Astrocyte (in vitro differentiated cells and primary cell): ENCODE results near the gene HSD17B4. TPM values are rescaled to one million over a fixed set of nuclear protein-coding genes. Genes with fewer than 3 reads are reported as not detected.
"Not testable (repeated sequence)": the region's sequence is repeated elsewhere in the genome, so short reads cannot be mapped to it uniquely, and the experiment has no call there.

Source experiments
- DNase-seq: peaks from one replicate; pipeline ENCODE4 v3.0.0-alpha.2; 2010; ENCODE audit warnings: low read depth
- FAIRE-seq: peaks from 2 replicates; lab custom pipeline; 2011; peaks lifted over from hg19 to GRCh38; lab: Jason Lieb, UNC
- H2AFZ ChIP-seq: 2 replicates; pipeline ENCODE4 v1.6.0; 2012; ENCODE audit warnings: low read depth, low read length, inconsistent platforms
- H3K27ac ChIP-seq: 2 replicates; pipeline ENCODE4 v1.5.1; 2011; ENCODE audit warnings: low read depth, low read length, inconsistent platforms
- H3K27me3 ChIP-seq: 2 replicates; pipeline ENCODE4 v1.6.0; 2011; ENCODE audit warnings: low read length, inconsistent platforms; ENCODE audit not compliant: insufficient read depth
- H3K36me3 ChIP-seq: 2 replicates; pipeline ENCODE4 v1.5.1; 2011; ENCODE audit warnings: low read length, inconsistent platforms; ENCODE audit not compliant: insufficient read depth
- H3K4me1 ChIP-seq: 2 replicates; pipeline ENCODE4 v1.5.1; 2011; ENCODE audit warnings: low read length, inconsistent platforms; ENCODE audit not compliant: insufficient read depth
- H3K4me2 ChIP-seq: 2 replicates; pipeline ENCODE4 v1.6.0; 2012; ENCODE audit warnings: low read length, inconsistent platforms
- H3K4me3 ChIP-seq: 2 replicates; pipeline ENCODE4 v1.5.1; 2011; ENCODE audit warnings: low read depth, mild to moderate bottlenecking, low read length, inconsistent platforms; ENCODE audit not compliant: insufficient read depth
- H3K79me2 ChIP-seq: 2 replicates; pipeline ENCODE4 v1.6.0; 2012; ENCODE audit warnings: mild to moderate bottlenecking, low read length, inconsistent platforms; ENCODE audit not compliant: insufficient read depth
- H3K9ac ChIP-seq: 2 replicates; pipeline ENCODE4 v1.6.0; 2012; ENCODE audit warnings: mild to moderate bottlenecking, low read length, inconsistent platforms
- H3K9me3 ChIP-seq: 2 replicates; pipeline ENCODE4 v1.5.1; 2012; ENCODE audit warnings: low read depth, mild to moderate bottlenecking, low read length, inconsistent platforms; ENCODE audit not compliant: insufficient read depth
- H4K20me1 ChIP-seq: 2 replicates; pipeline ENCODE4 v1.6.0; 2012; ENCODE audit warnings: low read length, inconsistent platforms; ENCODE audit not compliant: insufficient read depth
- H3K27ac Mint-ChIP-seq: one replicate; pipeline ENCODE4 v1.8.0; 2021; ENCODE audit warnings: mild to moderate bottlenecking, mixed read lengths; ENCODE audit not compliant: unreplicated experiment
- H3K27me3 Mint-ChIP-seq: one replicate; pipeline ENCODE4 v1.8.0; 2021; ENCODE audit warnings: low read depth, mixed read lengths; ENCODE audit not compliant: unreplicated experiment
- H3K36me3 Mint-ChIP-seq: one replicate; pipeline ENCODE4 v1.8.0; 2021; ENCODE audit warnings: low read depth, mixed read lengths; ENCODE audit not compliant: unreplicated experiment
- H3K4me1 Mint-ChIP-seq: one replicate; pipeline ENCODE4 v1.8.0; 2021; ENCODE audit warnings: low read depth, mixed read lengths; ENCODE audit not compliant: unreplicated experiment
- H3K4me3 Mint-ChIP-seq: one replicate; pipeline ENCODE4 v1.8.0; 2021; ENCODE audit warnings: mild to moderate bottlenecking, moderate library complexity, mixed read lengths; ENCODE audit not compliant: unreplicated experiment
- H3K9me3 Mint-ChIP-seq: one replicate; pipeline ENCODE4 v1.8.0; 2021; ENCODE audit warnings: mild to moderate bottlenecking, mixed read lengths; ENCODE audit not compliant: unreplicated experiment
- CTCF ChIP-seq: IDR thresholded peaks from 2 replicates; pipeline ENCODE4 v1.5.1; 2011; ENCODE audit warnings: low read depth, mild to moderate bottlenecking, inconsistent platforms, low read length, moderate library complexity; ENCODE audit not compliant: insufficient read depth
- EZH2 ChIP-seq: IDR thresholded peaks from 2 replicates; pipeline ENCODE4 v1.6.1; 2012; ENCODE audit warnings: mild to moderate bottlenecking, low read length, inconsistent platforms; ENCODE audit not compliant: insufficient read depth
- total RNA-seq: library from RNA; stranded (reverse); gene quantifications from 2 replicates; pipeline ENCODE4 v1.2.1, GENCODE V29; 2021

The HSD17B4 gene
- total RNA-seq, 1 donor from 2014 or later = 108 TPM

GRCh38 chr5:119478781-119479180 is 26.5 kb downstream of the HSD17B4 start:
- DNase-seq (no peak), FAIRE-seq (no peak)
- peaks cover 1% of the 10 kb centered on the region for H3K36me3 Mint-ChIP-seq

GRCh38 chr5:119480629-119481028 is 28.3 kb downstream of the HSD17B4 start:
- H3K9me3 ChIP-seq, H3K4me3 Mint-ChIP-seq, H3K27me3 ChIP-seq, H2AFZ ChIP-seq, H3K79me2 ChIP-seq, H4K20me1 ChIP-seq, DNase-seq, H3K4me1 ChIP-seq, H3K9ac ChIP-seq, H3K4me1 Mint-ChIP-seq, H3K9me3 Mint-ChIP-seq, H3K27me3 Mint-ChIP-seq, H3K27ac ChIP-seq, H3K4me2 ChIP-seq, H3K4me3 ChIP-seq, FAIRE-seq, H3K36me3 ChIP-seq, H3K36me3 Mint-ChIP-seq, H3K27ac Mint-ChIP-seq: not testable (repeated sequence)

More at GRCh38 chr5:119478781-119479180, 26.5 kb downstream of the HSD17B4 start:
- H3K4me2 ChIP-seq = no peak overlapping the region
- no peak for TF ChIP-seq CTCF
- no peak for TF ChIP-seq EZH2
- H3K27ac ChIP-seq = no peak overlapping the region
- H3K27me3 ChIP-seq = no peaks in the 10 kb centered on the region
- Mint-ChIP-seq H3K27ac (no peak overlapping the region), H3K4me1 (peaks cover 10% of the 10 kb centered on the region), H3K9me3 (peaks cover 2% of the 10 kb centered on the region), H3K4me3 (no peak overlapping the region), H3K27me3 (no peaks in the 10 kb centered on the region)
- H3K9ac ChIP-seq = no peak overlapping the region
- H3K9me3 ChIP-seq = no peaks in the 10 kb centered on the region
- H3K36me3 ChIP-seq = peaks cover 4% of the 10 kb centered on the region
- H3K4me3 ChIP-seq = no peak overlapping the region
- H4K20me1 ChIP-seq = no peaks in the 10 kb centered on the region
- no peak overlapping the region for H2AFZ ChIP-seq
- no peaks in the 10 kb centered on the region for H3K79me2 ChIP-seq
- no peaks in the 10 kb centered on the region for H3K4me1 ChIP-seq

GRCh38 chr5:119483155-119483554 is 30.9 kb downstream of the HSD17B4 start:
- TF ChIP-seq EZH2 (no peak), CTCF (no peak)
- Histone ChIP-seq H3K9ac (no peak overlapping the region), H3K27ac (no peak overlapping the region), H2AFZ (no peak overlapping the region), H3K4me1 (no peaks in the 10 kb centered on the region), H3K4me3 (no peak overlapping the region), H3K4me2 (no peak overlapping the region), H3K36me3 (peaks cover 4% of the 10 kb centered on the region), H3K27me3 (no peaks in the 10 kb centered on the region), H3K9me3 (no peaks in the 10 kb centered on the region), H4K20me1 (no peaks in the 10 kb centered on the region), H3K79me2 (no peaks in the 10 kb centered on the region)
- Mint-ChIP-seq H3K27me3 (no peaks in the 10 kb centered on the region), H3K9me3 (peaks cover 2% of the 10 kb centered on the region), H3K27ac (no peak overlapping the region), H3K36me3 (peaks cover 1% of the 10 kb centered on the region), H3K4me3 (no peak overlapping the region), H3K4me1 (peaks cover 6% of the 10 kb centered on the region)
- DNase-seq = no peak
- no peak for FAIRE-seq
